ENCODE measurements around the gene AP4B1.

AP4B1 gene

DNA sequence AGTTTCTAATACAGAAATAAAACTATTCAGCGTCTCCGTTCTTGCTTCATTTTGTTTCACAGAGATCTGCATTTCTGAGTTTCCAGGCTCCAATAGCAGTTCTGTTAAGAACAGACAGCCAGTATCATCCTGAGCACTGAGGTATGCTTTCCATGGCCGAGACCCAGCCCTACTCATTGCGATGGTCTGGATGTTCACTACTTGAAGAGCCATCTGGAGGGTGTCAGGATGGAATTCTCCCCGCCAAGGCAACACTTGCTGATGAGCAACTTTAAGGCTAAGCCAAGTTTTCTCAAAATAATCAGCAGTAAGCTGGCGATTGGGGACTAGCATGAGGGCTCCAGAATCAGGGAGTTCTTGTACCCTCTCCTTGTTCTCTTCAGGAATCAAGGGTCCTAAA, 9.5 kb downstream of the AP4B1 start:
- DNase-seq (ENCODE audit: low read depth in 2 of 2), result no peak

DNA sequence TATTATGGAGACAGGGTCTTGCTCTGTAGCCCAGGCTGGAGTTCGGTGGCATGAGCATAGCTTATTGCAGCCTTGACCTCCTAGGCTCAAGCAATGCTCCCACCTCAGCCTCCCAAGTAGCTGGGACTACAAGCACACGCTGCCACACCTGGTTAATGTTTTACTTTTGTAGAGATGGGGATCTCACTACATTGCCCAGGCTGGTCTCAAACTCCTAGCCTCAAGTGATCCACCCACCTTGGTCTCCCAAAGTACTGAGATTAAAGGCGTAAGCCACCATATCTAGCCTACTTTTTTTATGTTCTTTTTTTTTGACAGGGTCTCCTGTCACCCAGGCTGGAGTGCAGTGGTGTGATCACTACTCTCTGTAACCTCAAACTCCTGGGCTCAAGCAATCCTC, 11.3 kb downstream of the AP4B1 start:
- DNase-seq (ENCODE audit: low read depth in 2 of 2), result no peak

DNA sequence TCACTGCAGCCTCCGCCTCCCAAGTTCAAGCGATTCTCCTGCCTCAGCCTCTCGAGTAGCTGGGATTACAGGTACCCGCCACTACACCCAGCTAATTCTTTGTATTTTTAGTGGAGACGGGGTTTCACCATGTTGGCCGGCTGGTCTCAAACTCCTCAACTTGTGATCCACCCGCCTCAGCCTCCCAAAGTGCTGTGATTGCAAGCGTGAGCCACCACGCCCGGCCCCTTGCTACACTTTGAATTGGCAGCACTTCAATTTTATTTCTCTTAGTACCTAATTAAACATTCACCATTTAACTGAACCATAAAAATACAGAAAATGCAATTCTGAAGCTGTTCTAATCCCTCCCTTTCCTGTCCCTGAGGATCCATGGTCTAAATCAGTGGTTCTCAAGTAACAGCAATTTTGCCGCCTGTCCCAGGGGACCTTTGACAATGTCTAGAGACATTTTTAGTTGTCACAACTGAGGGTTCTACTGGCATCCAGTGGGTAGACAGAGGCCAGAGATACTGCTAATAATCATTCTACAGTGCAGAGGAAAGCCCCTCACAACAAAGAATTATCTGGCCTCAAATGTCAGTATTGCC, 12.9 kb downstream of the AP4B1 start:
- DNase-seq (ENCODE audit: low read depth in 2 of 2), result no peak

- DNase-seq (ENCODE audit: low read depth in 2 of 2), result no peak
These were observed 13.8 kb downstream of the AP4B1 start for GRCh38 chr1:113890816-113891215.

DNA sequence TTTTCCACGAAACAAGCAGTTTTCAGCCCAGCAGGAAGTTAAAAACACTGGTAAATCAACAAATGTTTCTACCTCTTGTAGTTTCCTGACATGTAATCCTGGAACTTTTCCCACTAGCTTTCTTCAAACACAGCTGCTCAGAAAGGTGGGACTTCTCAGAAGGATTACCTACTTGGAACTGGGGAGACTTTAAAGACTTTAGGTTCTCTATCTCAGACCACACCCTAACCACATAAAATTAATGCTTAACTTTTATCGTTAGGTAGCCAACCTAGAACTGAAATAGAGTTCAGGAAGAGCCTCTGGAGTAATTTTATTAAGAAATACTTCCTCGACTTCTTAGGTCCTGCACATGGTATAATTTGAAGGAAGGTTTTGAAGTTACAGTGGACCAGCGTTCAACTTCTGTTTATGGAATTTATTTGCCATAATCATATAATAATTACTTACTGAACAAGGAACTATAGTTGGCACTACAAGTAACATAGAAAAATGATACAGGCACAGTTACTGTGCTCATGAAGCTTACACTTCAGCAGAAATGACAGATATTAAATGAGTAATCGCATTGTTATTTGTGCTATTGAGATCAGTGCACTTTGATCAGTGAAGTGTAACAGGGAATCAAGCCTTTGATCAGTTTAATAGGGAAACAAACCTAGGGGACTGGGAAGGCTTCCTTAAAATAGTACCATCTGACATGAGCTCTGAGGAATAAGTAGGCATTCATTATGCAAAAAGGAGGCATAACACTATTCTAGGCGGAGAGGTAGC, 17.0 kb downstream of the AP4B1 start, which contains the start of gene BCL2L15:
TSS of gene BCL2L15 (minus strand) at position 180 of the 774 bp plus-strand sequence. CDS start 206 bp downstream, outside the sequence.
- DNase-seq (ENCODE audit: low read depth in 2 of 2), result no peak

DNA sequence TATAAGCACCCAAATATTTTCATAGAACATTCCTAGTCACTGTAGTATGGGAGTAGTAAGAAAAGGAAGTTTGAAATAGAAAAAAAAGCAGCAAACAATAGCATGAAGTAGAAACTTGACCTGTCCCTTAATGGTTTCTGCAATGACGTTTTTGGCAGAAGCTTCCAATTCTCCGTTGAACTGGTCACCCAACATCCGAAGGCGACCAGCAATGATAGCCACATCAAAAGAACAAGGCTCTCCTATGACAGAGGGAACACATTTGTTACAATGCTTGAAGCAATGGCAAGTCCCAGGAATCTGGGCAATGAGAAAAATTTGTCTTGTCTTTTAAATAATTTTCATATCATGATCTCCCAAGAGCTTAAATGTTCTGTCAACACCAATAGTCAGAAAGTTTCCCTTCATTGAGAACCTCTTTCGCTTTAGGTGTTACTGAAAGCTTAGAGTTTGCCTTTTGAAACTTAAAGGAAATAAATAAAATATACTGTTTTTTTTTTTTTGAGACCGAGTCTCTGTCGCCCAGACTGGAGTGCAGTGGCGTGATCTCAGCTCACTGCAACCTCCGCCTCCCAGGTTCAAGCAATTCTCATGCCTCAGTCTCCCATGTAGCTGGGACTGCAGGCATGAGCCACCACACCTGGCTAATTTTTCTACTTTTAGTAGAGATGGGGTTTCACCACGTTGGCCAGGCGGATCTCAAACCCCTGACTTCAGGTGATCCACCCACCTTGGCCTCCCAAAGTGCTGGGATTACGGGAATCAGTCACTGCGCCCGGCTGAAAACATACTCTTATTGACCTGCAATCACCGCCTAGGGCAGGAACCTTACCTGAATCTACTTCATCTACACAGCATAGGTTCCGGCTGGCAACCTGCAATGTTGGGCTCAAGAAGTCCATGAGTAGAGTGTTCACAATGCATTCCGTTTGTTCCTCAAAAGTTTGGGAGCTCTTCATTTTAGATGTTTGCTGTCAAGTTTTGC, 17.9 kb downstream of the AP4B1 start:
- no peak for DNase-seq (ENCODE audit: low read depth in 2 of 2)

DNA sequence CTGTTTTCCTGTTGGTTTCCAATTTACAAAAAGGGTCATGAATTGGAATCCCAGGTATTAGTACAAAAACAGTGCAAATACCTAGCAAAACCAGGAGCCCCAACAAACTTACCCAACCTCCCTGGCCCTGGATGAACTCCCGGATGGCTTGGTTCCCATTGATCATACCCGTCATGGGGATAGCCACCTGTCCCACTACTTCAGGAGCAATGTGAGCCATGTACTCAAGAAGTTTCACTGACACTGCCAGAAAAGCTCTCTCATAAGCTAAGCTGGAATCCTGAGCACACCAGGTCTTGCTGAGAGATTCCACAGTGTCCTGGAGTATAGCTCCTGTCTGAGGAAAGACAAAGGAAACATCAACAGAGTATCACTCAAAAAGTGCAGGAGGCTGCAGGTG, 22.9 kb downstream of the AP4B1 start:
- no peak for DNase-seq (ENCODE audit: low read depth in 2 of 2)

GRCh38 chr1:113879739-113880038, 24.9 kb downstream of the AP4B1 start:
- DNase-seq (ENCODE audit: low read depth in 2 of 2), result no peak

GRCh38 chr1:113876176-113876575, 28.4 kb downstream of the AP4B1 start:
- no peak for DNase-seq (ENCODE audit: low read depth in 2 of 2)

DNA sequence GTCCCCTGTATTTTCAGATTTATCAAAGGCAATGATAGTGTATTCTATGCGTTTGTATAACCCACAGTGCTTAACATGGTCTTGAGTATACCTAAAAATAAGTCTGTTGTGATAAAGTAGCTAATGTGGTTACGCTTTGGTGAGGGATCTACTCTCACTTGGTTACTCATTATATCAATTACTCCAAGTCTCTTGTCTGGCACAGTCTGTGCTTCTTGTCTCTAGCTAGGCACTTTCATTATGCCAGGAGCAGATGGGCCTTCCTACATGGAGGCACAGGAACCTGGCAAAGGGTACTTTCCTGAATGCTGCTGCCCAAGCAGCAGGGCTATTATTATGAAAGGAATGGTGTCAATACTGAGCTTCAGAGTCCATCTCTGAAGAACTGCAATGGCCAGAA, 28.9 kb downstream of the AP4B1 start:
- no peak for DNase-seq (ENCODE audit: low read depth in 2 of 2)

- DNase-seq (ENCODE audit: low read depth in 2 of 2), result no peak
These were observed 30.4 kb downstream of the AP4B1 start for GRCh38 chr1:113874012-113874879.

- DNase-seq (ENCODE audit: low read depth in 2 of 2), result no peak
These were observed 32.2 kb downstream of the AP4B1 start for GRCh38 chr1:113872219-113872935.

- DNase-seq (ENCODE audit: low read depth in 2 of 2), result peak; percentile 52 to 53
These were observed 32.9 kb downstream of the AP4B1 start, which contains the start of gene PTPN22 for GRCh38 chr1:113871597-113872113. Gene PTPN22 (minus strand): TSS chr1:113871712.

- no peak for DNase-seq (ENCODE audit: low read depth in 2 of 2)
These were observed 33.8 kb downstream of the AP4B1 start for GRCh38 chr1:113870778-113871177.

DNA sequence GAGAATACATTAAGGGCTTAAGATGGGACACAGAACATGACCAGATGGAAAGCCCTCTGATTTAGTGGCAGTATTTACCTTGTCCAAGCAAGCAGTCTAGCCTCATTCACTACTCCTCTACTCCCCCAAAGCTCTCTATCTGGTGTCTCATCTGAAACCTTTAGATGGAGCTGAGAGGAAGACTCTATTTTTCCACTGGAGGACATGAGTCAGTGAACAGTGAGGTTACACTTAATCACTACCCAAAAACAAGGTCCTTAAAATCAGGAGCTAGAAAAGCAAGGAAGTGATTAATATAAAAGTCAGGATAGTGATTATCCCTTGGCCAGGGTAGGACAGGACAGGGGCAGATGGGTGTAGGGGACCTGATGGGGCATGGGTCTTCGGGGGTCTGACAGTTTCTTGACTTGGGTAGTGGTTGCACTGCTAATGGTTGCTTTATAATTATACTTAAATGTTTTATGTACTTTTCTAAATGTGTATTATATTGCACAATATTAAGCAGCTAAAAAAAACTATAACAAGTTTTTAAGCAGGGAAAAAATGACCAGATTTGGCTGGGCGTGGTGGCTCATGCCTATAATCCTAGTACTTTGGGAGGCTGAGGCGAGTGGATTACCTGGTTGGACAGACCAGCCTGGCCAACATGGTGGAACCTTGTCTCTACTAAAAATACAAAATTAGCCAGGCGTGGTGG, 36.1 kb downstream of the AP4B1 start:
- DNase-seq (ENCODE audit: low read depth in 2 of 2), result no peak

DNA sequence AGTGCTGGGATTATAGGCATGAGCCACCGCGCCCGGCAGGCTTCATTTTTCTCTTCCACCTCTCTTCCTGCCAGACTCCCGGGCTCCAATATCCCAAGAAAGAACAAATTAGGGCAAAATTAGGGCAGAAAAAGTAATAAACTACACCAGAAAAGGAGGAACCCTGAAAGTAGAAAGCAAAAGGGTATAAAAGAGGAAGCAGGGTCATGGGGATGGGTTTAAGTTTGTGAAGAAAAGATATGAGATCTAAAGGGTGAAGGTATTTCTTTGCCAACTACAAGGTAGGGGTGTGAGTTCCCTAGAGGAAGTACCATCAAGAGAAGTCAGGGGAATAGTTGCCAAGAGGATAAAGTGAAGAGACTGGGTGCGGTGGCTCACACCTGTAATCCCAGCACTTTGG, 43.0 kb downstream of the AP4B1 start:
- no peak for DNase-seq (ENCODE audit: low read depth in 2 of 2)

- DNase-seq (ENCODE audit: low read depth in 2 of 2), result no peak
These were observed 43.7 kb downstream of the AP4B1 start for GRCh38 chr1:113860891-113861290.

GRCh38 chr1:113859478-113860175, 45.0 kb downstream of the AP4B1 start:
- no peak for DNase-seq (ENCODE audit: low read depth in 2 of 2)

- no peak for DNase-seq (ENCODE audit: low read depth in 2 of 2)
These were observed 45.6 kb downstream of the AP4B1 start for GRCh38 chr1:113858982-113859381.
